Measurements from ENCODE around the gene NPIPB6. TPM values are rescaled to one million over a fixed set of nuclear protein-coding genes. Genes with fewer than 3 reads are reported as not detected.
A peak's percentile ranks its signal among the peaks of the same experiment; 100 is the strongest.
"Not testable (repeated sequence)": the region's sequence is repeated elsewhere in the genome, so short reads cannot be mapped to it uniquely, and the experiment has no call there.

Gene NPIPB6
- total RNA-seq, 1 experiment from 2014 or later, result 0.55 TPM

- in situ Hi-C loops (cut with HindIII; ENCODE audit: low pct_unique_long_range_greater_than_20kb, low sequenced_read_pairs); DNase-seq (ENCODE audit: low read depth, low spot score): not testable (repeated sequence)
Measured at GRCh38 chr16:28330232-28330631, 33.1 kb downstream of the NPIPB6 start.

- DNase-seq (ENCODE audit: low read depth, low spot score), result peak; percentile 64
- in situ Hi-C loops (cut with HindIII; ENCODE audit: low pct_unique_long_range_greater_than_20kb, low sequenced_read_pairs), result no loop called here
Measured at GRCh38 chr16:28326881-28327610, 36.3 kb downstream of the NPIPB6 start.

- DNase-seq (ENCODE audit: low read depth, low spot score), result no peak
- in situ Hi-C loops (cut with HindIII; ENCODE audit: low pct_unique_long_range_greater_than_20kb, low sequenced_read_pairs), result no loop called here
Measured at GRCh38 chr16:28324887-28325279, 38.4 kb downstream of the NPIPB6 start.

- in situ Hi-C loops (cut with HindIII; ENCODE audit: low pct_unique_long_range_greater_than_20kb, low sequenced_read_pairs), result no loop called here
- no peak for DNase-seq (ENCODE audit: low read depth, low spot score)
Measured at GRCh38 chr16:28324235-28324886, 38.9 kb downstream of the NPIPB6 start.

GRCh38 chr16:28321700-28322411 lies 41.5 kb downstream of the NPIPB6 start:
- peak; percentile 45 for DNase-seq (ENCODE audit: low read depth, low spot score)
- in situ Hi-C loops (cut with HindIII; ENCODE audit: low pct_unique_long_range_greater_than_20kb, low sequenced_read_pairs), result no loop called here

- in situ Hi-C loops (cut with HindIII; ENCODE audit: low pct_unique_long_range_greater_than_20kb, low sequenced_read_pairs), result no loop called here
Measured at GRCh38 chr16:28320741-28321140, 42.6 kb downstream of the NPIPB6 start.

GRCh38 chr16:28320023-28320561 lies 43.2 kb downstream of the NPIPB6 start:
- DNase-seq (ENCODE audit: low read depth, low spot score), result no peak
- in situ Hi-C loops (cut with HindIII; ENCODE audit: low pct_unique_long_range_greater_than_20kb, low sequenced_read_pairs), result no loop called here

More at GRCh38 chr16:28320741-28321140, 42.6 kb downstream of the NPIPB6 start:
- DNase-seq (ENCODE audit: low read depth, low spot score), result no peak

- no peak for DNase-seq (ENCODE audit: low read depth, low spot score)
- in situ Hi-C loops (cut with HindIII; ENCODE audit: low pct_unique_long_range_greater_than_20kb, low sequenced_read_pairs), result no loop called here
Measured at GRCh38 chr16:28319476-28320022, 43.8 kb downstream of the NPIPB6 start.

GRCh38 chr16:28318042-28318744 lies 45.1 kb downstream of the NPIPB6 start:
- DNase-seq (ENCODE audit: low read depth, low spot score), result no peak
- in situ Hi-C loops (cut with HindIII; ENCODE audit: low pct_unique_long_range_greater_than_20kb, low sequenced_read_pairs), result no loop called here

- in situ Hi-C loops (cut with HindIII; ENCODE audit: low pct_unique_long_range_greater_than_20kb, low sequenced_read_pairs), result no loop called here
- peak; percentile 59 for DNase-seq (ENCODE audit: low read depth, low spot score)
Measured at GRCh38 chr16:28317040-28317880, 46.0 kb downstream of the NPIPB6 start.

- DNase-seq (ENCODE audit: low read depth, low spot score), result no peak
- in situ Hi-C loops (cut with HindIII; ENCODE audit: low pct_unique_long_range_greater_than_20kb, low sequenced_read_pairs), result no loop called here
Measured at GRCh38 chr16:28316054-28316453, 47.3 kb downstream of the NPIPB6 start.

- DNase-seq (ENCODE audit: low read depth, low spot score), result no peak
- in situ Hi-C loops (cut with HindIII; ENCODE audit: low pct_unique_long_range_greater_than_20kb, low sequenced_read_pairs), result no loop called here
Measured at GRCh38 chr16:28313587-28313986, 49.7 kb downstream of the NPIPB6 start.

- in situ Hi-C loops (cut with HindIII; ENCODE audit: low pct_unique_long_range_greater_than_20kb, low sequenced_read_pairs), result no loop called here
- no peak for DNase-seq (ENCODE audit: low read depth, low spot score)
Measured at GRCh38 chr16:28312327-28312726, 51.0 kb downstream of the NPIPB6 start.

GRCh38 chr16:28311913-28312312 lies 51.4 kb downstream of the NPIPB6 start:
- no peak for DNase-seq (ENCODE audit: low read depth, low spot score)
- in situ Hi-C loops (cut with HindIII; ENCODE audit: low pct_unique_long_range_greater_than_20kb, low sequenced_read_pairs), result no loop called here

- no peak for DNase-seq (ENCODE audit: low read depth, low spot score)
- in situ Hi-C loops (cut with HindIII; ENCODE audit: low pct_unique_long_range_greater_than_20kb, low sequenced_read_pairs), result no loop called here
Measured at GRCh38 chr16:28311413-28311812, 51.9 kb downstream of the NPIPB6 start.

GRCh38 chr16:28310796-28311195 lies 52.5 kb downstream of the NPIPB6 start:
- in situ Hi-C loops (cut with HindIII; ENCODE audit: low pct_unique_long_range_greater_than_20kb, low sequenced_read_pairs), result no loop called here
- DNase-seq (ENCODE audit: low read depth, low spot score), result no peak
